Trophoblast cell (in vitro differentiated cells and primary cell): ENCODE measurements around the gene SEMA4C.

Experiments
- DNase-seq, 2 donors: peaks; one replicate each; pipeline ENCODE4 v3.0.0-alpha.2; 2016
- H2AFZ ChIP-seq: 2 replicates; pipeline ENCODE4 v1.6.1; 2013; ENCODE audit warnings: low read length, moderate library complexity, mild to moderate bottlenecking; ENCODE audit not compliant: insufficient read depth, poor library complexity
- H2AK5ac ChIP-seq: 2 replicates; pipeline ENCODE4 v1.6.1; 2013; ENCODE audit warnings: mild to moderate bottlenecking, low read length
- H2BK120ac ChIP-seq: 2 replicates; pipeline ENCODE4 v1.6.1; 2013; ENCODE audit warnings: low read length, mild to moderate bottlenecking, moderate library complexity; ENCODE audit not compliant: insufficient read depth, poor library complexity
- H2BK12ac ChIP-seq: 2 replicates; pipeline ENCODE4 v1.6.1; 2013; ENCODE audit warnings: mild to moderate bottlenecking, low read length, moderate library complexity
- H2BK5ac ChIP-seq: 2 replicates; pipeline ENCODE4 v1.6.1; 2013; ENCODE audit warnings: low read length, low read depth, moderate library complexity, mild to moderate bottlenecking; ENCODE audit not compliant: poor library complexity
- H3K14ac ChIP-seq: 2 replicates; pipeline ENCODE4 v1.6.1; 2013; ENCODE audit warnings: mild to moderate bottlenecking, low read length
- H3K18ac ChIP-seq: 2 replicates; pipeline ENCODE4 v1.6.1; 2013; ENCODE audit warnings: mild to moderate bottlenecking, low read length
- H3K23ac ChIP-seq: 2 replicates; pipeline ENCODE4 v1.6.1; 2013; ENCODE audit warnings: low read length
- H3K27ac ChIP-seq: 2 replicates; pipeline ENCODE4 v1.5.1; 2013; ENCODE audit warnings: low read depth, mild to moderate bottlenecking, inconsistent platforms, low read length, moderate library complexity
- H3K27me3 ChIP-seq: 2 replicates; pipeline ENCODE4 v1.6.1; 2013; ENCODE audit warnings: inconsistent platforms, mild to moderate bottlenecking, low read length, moderate library complexity; ENCODE audit not compliant: insufficient read depth
- H3K36me3 ChIP-seq, 2 experiments: 1 replicate in 1 of 2; 2 replicates in 1 of 2; pipeline ENCODE4 v1.6.1; 2013; ENCODE audit warnings: low read length in 2 of 2, mild to moderate bottlenecking in 2 of 2, moderate library complexity in 1 of 2; ENCODE audit not compliant: insufficient read depth in 2 of 2, control insufficient read depth in 1 of 2
- H3K4ac ChIP-seq: 2 replicates; pipeline ENCODE4 v1.6.1; 2013; ENCODE audit warnings: low read depth, mild to moderate bottlenecking, low read length, moderate library complexity
- H3K4me1 ChIP-seq, 2 experiments: 1 replicate in 1 of 2; 2 replicates in 1 of 2; pipeline ENCODE4 v1.6.1; 2013; ENCODE audit warnings: low read length in 2 of 2, mild to moderate bottlenecking in 2 of 2, moderate library complexity in 1 of 2; ENCODE audit not compliant: insufficient read depth in 2 of 2, control insufficient read depth in 1 of 2
- H3K4me2 ChIP-seq: 2 replicates; pipeline ENCODE4 v1.6.1; 2013; ENCODE audit warnings: inconsistent platforms, mild to moderate bottlenecking, low read length, moderate library complexity
- H3K4me3 ChIP-seq: 2 replicates; pipeline ENCODE4 v1.5.1; 2013; ENCODE audit warnings: mild to moderate bottlenecking, low read depth, low read length, inconsistent platforms
- H3K79me1 ChIP-seq: one replicate; pipeline ENCODE4 v1.6.1; 2013; ENCODE audit warnings: low read length
- H3K79me2 ChIP-seq: 2 replicates; pipeline ENCODE4 v1.6.1; 2013; ENCODE audit warnings: low read length, mild to moderate bottlenecking; ENCODE audit not compliant: control insufficient read depth, insufficient read depth, poor library complexity
- H3K9ac ChIP-seq: 2 replicates; pipeline ENCODE4 v1.6.1; 2013; ENCODE audit warnings: mild to moderate bottlenecking, low read length
- H3K9me3 ChIP-seq: 2 replicates; pipeline ENCODE4 v1.6.1; 2013; ENCODE audit warnings: low read depth, mild to moderate bottlenecking, control low read depth, inconsistent platforms, low read length; ENCODE audit not compliant: insufficient read depth
- H4K12ac ChIP-seq: 2 replicates; pipeline ENCODE4 v1.6.1; 2013; ENCODE audit warnings: low read depth, mild to moderate bottlenecking, low read length, moderate library complexity
- H4K8ac ChIP-seq: 2 replicates; pipeline ENCODE4 v1.6.1; 2013; ENCODE audit warnings: low read depth, mild to moderate bottlenecking, low read length, moderate library complexity
- H4K91ac ChIP-seq: one replicate; pipeline ENCODE4 v1.6.1; 2013; ENCODE audit warnings: low read depth, mild to moderate bottlenecking, low read length, moderate library complexity
- WGBS: extraction: QIAGEN DNeasy Blood & Tissue Kit; methylation state at CpG from one replicate; pipeline ENCODE4 v1.1.7; 2013; ENCODE audit warnings: missing lambda C conversion rate; ENCODE audit not compliant: insufficient read length, insufficient coverage; ENCODE audit errors: extremely low coverage; 5-methylcytosine and 5-hydroxymethylcytosine counted together

The SEMA4C gene

DNA sequence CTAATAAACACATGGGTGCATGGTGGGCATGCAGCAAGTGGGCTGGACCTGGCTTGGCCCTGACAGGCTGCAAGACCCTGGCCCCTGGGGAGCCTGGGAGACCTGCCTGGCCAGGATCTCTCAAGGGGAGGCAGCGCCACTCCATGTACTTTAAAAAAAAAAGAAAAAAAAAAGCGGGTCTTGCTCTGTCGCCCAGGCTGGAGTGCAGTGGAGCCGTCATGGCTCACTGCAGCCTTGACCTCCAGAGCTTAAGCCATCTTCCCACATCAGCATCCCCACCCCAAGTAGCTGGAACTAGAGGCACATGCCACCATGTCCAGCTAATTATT lies 29.5 kb upstream of the SEMA4C start:
- Histone ChIP-seq H2BK5ac (no peak overlapping the region), H2BK12ac (peak overlapping the region; percentile 43), H3K9me3 (no peaks in the 10 kb centered on the region), H3K9ac (no peak overlapping the region), H3K18ac (no peak overlapping the region), H3K23ac (no peak overlapping the region), H3K4me2 (no peak overlapping the region), H4K12ac (no peak overlapping the region), H3K14ac (no peak overlapping the region), H3K27me3 (no peaks in the 10 kb centered on the region), H3K4me1 (peaks cover 24 to 32% of the 10 kb centered on the region in 2 experiments), H4K91ac (peak overlapping the region; percentile 23), H2BK120ac (no peak overlapping the region), H4K8ac (no peak overlapping the region), H3K79me1 (peaks cover 15% of the 10 kb centered on the region), H3K36me3 (no peaks in the 10 kb centered on the region), H3K4ac (no peak overlapping the region), H3K79me2 (no peaks in the 10 kb centered on the region), H3K4me3 (no peak overlapping the region), H3K27ac (no peak overlapping the region), H2AFZ (no peak overlapping the region), H2AK5ac (no peak overlapping the region)
- DNase-seq: no peak
- no CpG with 5 or more reads among the region's 4 CpGs for WGBS

DNA sequence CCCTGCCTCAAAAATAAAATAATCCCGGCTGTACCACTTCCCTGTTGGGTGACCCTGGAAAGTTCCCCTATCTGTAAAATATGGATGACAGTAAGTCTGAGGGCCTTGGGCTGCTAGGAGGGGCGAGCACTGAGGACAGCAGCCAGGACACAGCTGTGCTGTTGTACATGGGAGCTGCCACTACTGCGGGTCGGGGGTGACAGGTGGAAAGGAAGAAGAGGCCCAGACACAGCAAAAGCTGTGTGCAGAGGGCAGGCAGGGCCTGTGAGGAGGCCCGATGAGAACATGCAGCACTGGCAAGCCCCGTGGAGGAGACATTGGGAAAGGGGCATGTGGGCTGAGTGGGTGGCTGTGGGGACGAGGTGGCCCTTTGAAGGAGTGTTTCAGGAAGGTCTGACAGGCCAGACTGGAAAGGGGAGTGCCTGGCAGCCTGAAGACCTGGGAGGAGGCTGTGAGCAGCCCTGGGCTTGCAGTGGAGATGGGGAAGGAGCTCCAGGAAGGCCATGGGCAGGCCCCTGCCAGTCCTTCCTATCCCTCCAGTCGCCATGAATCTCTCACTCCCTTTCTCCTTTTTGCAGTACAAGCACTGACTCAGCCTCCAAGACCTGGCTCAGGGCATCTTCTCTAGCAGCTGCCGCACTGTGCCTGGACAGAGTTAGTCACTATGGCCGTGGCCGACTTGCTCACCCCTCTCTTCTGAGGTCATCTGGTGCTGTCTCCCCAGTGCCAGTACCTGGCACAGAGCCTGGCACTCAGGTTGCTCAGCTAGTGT lies 28.9 kb upstream of the SEMA4C start:
- Histone ChIP-seq H2BK12ac (peak overlapping the region; percentile 43), H2AK5ac (no peak overlapping the region), H3K4ac (no peak overlapping the region), H3K27ac (no peak overlapping the region), H3K9me3 (no peaks in the 10 kb centered on the region), H4K12ac (no peak overlapping the region), H3K4me1 (peaks cover 20 to 29% of the 10 kb centered on the region in 2 experiments), H2AFZ (no peak overlapping the region), H3K27me3 (no peaks in the 10 kb centered on the region), H4K91ac (peak overlapping the region; percentile 23), H2BK120ac (no peak overlapping the region), H3K4me3 (no peak overlapping the region), H3K79me1 (peaks cover 15% of the 10 kb centered on the region), H3K18ac (no peak overlapping the region), H3K9ac (no peak overlapping the region), H3K23ac (no peak overlapping the region), H2BK5ac (no peak overlapping the region), H3K36me3 (no peaks in the 10 kb centered on the region), H3K14ac (no peak overlapping the region), H4K8ac (no peak overlapping the region), H3K4me2 (no peak overlapping the region), H3K79me2 (no peaks in the 10 kb centered on the region)
- WGBS: no CpG with 5 or more reads among the region's 11 CpGs
- no peak for DNase-seq

DNA sequence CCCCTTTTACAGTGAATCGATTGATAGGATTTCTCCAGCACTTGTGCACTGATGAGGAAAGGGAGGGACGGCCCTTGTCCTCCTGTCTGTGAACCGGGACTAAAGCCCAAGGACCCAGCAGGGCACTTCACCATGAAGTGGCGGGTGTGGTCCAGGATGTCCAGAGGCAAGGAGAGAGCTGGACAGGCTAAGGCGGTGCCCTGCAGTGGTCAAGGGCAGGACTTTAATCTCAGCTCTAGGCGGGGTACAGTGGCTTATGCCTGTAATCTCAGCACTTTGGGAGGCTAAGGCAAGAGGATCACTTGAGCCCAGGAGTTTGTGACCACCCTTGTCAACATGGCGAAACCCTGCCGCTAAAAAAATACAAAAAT lies 28.2 kb upstream of the SEMA4C start:
- Histone ChIP-seq H3K14ac (peak overlapping the region; percentile 26), H3K79me2 (no peaks in the 10 kb centered on the region), H3K27ac (no peak overlapping the region), H3K36me3 (no peaks in the 10 kb centered on the region), H2BK5ac (no peak overlapping the region), H3K27me3 (no peaks in the 10 kb centered on the region), H2AFZ (no peak overlapping the region), H3K4me1 (peaks cover 13 to 26% of the 10 kb centered on the region in 2 experiments), H3K9ac (no peak overlapping the region), H3K23ac (no peak overlapping the region), H3K4me2 (no peak overlapping the region), H3K18ac (no peak overlapping the region), H3K4ac (peak overlapping the region; percentile 21), H4K8ac (peak overlapping the region; percentile 26), H3K79me1 (peaks cover 15% of the 10 kb centered on the region), H2BK120ac (peak overlapping the region; percentile 15), H3K9me3 (no peaks in the 10 kb centered on the region), H2AK5ac (peak overlapping the region; percentile 34), H4K91ac (peak overlapping the region; percentile 37), H3K4me3 (no peak overlapping the region), H4K12ac (no peak overlapping the region), H2BK12ac (peak overlapping the region; percentile 27)
- no CpG with 5 or more reads among the region's 8 CpGs for WGBS
- DNase-seq: no peak

DNA sequence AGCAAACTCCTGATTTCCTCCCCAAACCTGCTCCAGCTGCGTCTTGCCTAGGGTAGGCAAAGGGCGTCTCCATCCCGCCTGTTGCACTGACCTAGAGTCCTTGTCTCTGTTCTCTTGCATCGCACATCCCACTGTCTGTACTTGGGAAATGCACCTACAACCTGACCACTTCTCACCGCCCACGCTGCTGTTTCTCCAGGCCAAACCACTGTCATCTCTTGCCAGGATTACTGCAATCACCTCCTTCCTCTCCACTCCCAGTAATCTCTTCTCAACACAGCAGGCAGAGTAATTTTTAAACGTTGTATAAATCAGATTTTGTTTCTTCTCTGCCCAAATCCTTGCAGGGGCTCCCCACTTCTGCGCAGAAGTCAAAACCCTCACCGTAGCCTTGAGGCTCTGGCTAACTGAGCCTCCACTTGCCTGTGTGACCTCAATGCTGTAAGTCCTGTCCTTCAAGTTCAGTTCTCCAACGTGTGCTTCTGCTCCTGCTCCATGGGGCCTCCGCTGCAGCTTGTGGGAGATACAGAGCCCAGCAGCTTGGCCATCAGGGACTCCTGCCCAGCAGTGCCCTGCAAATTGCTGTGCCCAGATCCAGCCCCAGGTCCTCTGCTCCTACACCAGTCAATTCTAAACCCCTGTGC lies 27.7 kb upstream of the SEMA4C start:
- peak overlapping the region; percentile 14 for H3K9ac ChIP-seq
- no peak overlapping the region for H2BK120ac ChIP-seq
- no peaks in the 10 kb centered on the region for H3K36me3 ChIP-seq
- no peak overlapping the region for H3K4me2 ChIP-seq
- H4K12ac ChIP-seq: no peak overlapping the region
- H2AK5ac ChIP-seq: peak overlapping the region; percentile 34
- no CpG with 5 or more reads among the region's 11 CpGs for WGBS
- H4K8ac ChIP-seq: peak overlapping the region; percentile 26
- no peak overlapping the region for H3K4ac ChIP-seq
- no peak overlapping the region for H3K23ac ChIP-seq
- H2BK5ac ChIP-seq: no peak overlapping the region
- H3K79me1 ChIP-seq: peaks cover 18% of the 10 kb centered on the region
- H2AFZ ChIP-seq: no peak overlapping the region
- no peaks in the 10 kb centered on the region for H3K9me3 ChIP-seq
- H3K79me2 ChIP-seq: no peaks in the 10 kb centered on the region
- peak overlapping the region; percentile 27 for H2BK12ac ChIP-seq
- no peak overlapping the region for H3K4me3 ChIP-seq
- no peak for DNase-seq
- H3K18ac ChIP-seq: no peak overlapping the region
- peaks cover 14 to 29% of the 10 kb centered on the region in 2 experiments for H3K4me1 ChIP-seq
- H3K27me3 ChIP-seq: no peaks in the 10 kb centered on the region
- H3K14ac ChIP-seq: peak overlapping the region; percentile 26
- no peak overlapping the region for H3K27ac ChIP-seq
- peak overlapping the region; percentile 37 for H4K91ac ChIP-seq
